Tongue (tissue), 2 donors: ENCODE data around the gene KLC1. TPM values are rescaled to one million over a fixed set of nuclear protein-coding genes. Genes with fewer than 3 reads are reported as not detected.
"Not testable (repeated sequence)": the region's sequence is repeated elsewhere in the genome, so short reads cannot be mapped to it uniquely, and the experiment has no call there.

Experiments
- DNase-seq: peaks from one replicate; pipeline ENCODE4 v3.0.0-alpha.2; 2015
- total RNA-seq: library from RNA; depleted of rRNA; stranded (reverse); fragments of >200 nt; gene quantifications from one replicate; pipeline ENCODE4 v1.2.3, GENCODE V29; 2014

The KLC1 gene
- total RNA-seq, 1 donor from 2014 or later: 273 TPM

GRCh38 chr14:103691655-103692054 is 62.6 kb downstream of the KLC1 start:
- DNase-seq: not testable (repeated sequence)

DNA sequence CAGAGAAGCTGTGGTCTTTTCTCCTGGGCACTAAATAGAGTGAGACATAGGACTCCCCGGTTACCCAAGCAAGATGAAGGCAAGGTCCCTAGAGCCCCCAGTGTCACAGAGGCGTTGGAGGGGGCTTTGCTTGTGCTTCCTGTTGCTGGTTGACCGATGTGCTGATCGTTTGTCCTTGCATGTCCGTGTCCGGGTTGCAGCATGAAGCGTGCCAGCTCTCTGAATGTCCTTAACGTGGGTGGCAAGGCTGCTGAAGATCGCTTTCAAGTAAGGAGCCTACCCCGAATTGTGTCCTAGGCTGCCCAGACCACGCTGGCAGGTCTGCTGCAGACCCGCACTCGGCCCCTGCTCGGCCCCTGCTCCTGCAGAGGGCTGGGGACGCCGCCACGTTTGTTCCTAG is 63.1 kb downstream of the KLC1 start:
- no peak for DNase-seq

- DNase-seq: no peak
Observed at GRCh38 chr14:103692871-103693270, 63.9 kb downstream of the KLC1 start.

GRCh38 chr14:103693515-103693914 is 64.5 kb downstream of the KLC1 start:
- no peak for DNase-seq

GRCh38 chr14:103694572-103695026 is 65.6 kb downstream of the KLC1 start:
- DNase-seq: no peak

DNA sequence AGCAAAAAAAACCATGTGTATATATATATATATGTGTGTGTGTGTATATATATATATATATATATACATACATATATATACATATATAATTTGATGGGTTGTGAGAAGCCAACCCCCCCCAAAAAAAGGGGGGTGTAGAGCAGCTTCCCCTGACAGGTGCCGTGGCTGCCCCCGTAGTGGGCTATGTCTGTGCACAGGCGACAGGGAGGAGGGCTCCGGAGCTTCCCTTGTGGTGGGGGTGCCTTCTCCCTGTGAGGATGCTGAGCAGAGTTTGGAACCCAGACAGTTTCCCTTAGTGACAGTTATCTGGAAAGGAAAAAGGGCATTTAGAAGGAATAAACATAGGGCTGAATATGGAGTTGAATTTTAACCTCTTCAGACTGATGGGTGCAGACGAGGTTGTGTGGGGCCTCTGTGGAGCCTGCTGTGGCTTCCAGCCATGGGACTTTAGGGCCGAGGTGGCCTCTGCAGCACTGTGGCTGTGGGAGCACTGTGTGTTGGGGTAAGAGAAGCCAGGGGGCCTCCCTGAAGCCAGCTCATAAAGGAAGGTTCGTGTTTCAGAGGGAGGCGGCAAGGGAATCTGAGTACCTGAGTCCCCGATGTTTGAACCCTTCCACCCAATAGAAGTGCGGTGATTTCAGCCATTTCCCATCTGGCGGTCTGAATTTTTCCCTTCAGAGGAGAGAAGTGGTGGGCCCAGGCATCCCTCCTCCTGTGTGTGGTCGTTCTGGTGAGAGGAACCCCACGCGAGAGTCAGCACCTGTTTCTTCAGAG is 66.5 kb downstream of the KLC1 start:
- no peak for DNase-seq

DNA sequence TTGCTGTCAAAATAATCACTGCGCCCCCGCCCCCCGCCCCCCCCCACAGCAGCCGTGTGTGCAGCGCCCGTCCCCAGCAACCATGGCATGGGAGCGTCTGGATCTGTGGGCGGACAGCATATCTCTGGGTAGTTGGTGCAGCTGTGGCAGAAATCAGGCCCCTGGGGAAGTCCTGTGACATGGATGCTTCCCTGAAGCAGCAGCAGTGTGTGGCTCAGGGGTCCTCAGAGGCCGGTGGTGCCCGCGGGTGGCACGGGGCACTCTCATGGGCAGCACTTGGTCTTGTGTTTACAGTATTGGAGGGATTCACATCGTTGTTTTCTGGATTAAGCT is 67.0 kb downstream of the KLC1 start:
- DNase-seq: peak; percentile 80

DNA sequence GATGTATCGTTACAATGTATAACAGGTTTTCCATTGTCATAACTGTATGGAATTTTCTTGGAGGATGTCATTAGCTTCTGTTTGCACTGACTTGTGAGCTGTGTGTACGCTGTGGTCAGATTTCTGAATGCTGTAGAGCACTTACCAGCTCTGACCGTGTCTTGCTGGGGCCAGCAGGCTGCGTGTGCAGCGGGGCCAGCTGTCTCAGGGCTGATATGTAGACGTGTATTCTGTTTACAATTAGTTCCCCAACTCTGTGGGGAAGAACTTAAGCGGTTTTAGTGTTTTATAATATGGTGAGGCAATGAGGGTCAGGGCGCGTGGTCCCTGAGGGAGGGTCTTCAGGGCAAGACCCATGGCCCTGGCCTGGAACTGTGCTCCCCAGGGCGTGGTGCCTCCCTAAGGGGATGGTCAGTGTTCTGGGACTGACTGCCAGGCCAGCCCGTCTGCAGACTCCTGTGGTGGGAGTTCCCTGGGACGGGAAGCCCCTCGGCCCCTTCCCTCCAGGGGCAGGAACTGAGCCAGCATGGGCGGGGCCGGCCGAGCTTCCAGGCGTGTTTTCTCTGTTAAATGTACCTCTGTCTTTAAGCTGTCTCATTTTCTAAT is 67.6 kb downstream of the KLC1 start:
- peak; percentile 86 for DNase-seq

GRCh38 chr14:103697206-103697602 is 68.2 kb downstream of the KLC1 start:
- no peak for DNase-seq

DNA sequence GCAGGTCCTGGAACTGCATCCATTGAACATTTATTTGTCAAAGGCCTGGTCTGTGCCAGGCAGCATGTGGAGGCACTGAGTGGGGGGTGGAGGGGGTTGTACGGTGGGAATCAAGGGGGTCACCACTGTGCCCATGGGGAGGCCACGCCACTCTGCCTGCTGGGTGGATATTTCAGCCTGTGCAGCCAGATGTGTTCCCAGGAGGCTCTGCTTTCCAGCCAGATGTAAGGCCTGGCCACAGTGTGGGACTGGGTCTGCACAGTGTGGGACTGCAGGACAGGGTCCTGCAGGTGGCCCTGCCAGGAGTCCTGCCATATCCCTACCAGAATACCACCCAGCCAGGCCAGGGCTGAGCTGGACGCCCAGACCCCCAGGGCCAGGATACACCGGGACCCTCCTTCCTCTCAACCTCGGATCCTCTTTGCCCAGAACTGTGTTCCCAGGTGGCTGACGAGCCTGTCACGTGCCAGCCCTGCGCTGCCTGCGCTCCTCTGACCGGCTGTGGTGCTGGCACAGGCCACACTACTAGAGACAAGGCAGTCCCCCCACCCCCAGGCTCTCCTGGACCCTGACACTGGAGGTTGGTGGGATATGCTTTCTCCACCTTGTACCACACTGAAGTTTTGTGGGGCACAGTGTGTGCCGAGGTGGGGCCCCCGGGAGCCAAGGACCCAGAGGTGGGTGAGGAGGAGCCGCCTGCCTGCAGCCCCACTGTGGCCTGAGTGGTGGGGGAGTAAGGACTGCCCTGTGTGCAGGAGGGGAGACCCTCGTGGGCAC is 68.8 kb downstream of the KLC1 start:
- DNase-seq: no peak

DNA sequence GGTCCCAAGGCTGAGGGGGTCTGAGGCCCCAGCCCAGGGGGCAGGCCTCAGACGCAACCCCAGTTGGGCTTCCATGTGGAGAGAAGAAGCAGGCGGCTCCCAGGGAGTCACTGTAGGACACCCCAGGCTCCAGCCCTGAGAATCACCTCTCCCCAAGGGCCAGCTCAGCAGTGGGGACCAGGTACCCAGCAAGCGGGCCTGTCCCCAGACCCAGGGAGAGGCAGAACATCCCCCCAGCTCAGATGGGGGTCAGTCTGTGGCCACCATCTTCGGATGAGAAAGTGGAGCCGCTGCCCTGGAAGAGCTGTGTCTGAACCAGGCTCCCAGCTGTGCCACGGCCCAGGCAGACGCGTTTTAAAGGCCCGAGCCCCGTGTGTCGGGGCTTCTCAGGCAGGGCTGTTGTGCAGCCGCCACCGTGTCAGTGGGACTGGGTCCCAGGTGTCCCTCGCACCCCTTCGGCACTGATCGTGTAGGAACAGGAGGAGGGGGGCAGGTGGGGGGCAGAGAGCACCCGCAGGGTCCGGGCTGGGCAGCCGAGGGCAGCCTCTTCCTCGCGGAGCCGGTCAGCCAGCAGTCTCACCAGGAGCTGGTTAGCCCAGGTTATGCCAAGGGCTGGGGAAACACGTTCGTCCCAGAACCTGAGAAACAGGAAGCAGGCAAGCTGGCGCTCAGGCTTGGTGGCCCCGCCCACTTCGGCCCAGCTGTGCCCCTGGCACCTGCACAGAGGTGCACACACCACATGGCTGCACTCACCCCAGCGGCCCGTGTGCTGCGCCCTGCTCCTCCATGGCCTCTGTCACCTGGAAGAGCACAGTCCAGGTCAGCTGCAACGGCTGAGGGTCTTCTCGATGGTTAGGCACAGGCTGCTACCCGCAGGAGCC is 69.6 kb downstream of the KLC1 start:
- no peak for DNase-seq

DNA sequence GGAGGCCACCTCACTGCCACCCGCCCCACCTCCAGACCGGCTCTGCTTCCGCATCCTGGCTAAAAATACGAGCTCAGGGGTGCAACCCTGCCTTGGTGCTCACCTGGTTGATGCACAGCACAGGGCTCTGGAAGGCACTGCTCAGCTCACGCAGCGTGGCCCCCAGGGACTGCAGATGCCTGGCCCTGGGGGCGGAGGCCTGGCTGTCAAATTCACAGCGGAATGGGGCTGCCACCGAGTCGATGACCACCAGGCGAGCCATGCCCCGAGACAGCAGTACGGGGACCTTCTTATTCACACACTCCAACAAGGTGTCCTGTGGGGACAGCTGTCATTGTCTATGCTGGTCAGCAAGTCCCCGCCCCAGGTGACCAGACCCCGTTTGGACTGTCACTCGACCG is 70.2 kb downstream of the KLC1 start:
- no peak for DNase-seq

DNA sequence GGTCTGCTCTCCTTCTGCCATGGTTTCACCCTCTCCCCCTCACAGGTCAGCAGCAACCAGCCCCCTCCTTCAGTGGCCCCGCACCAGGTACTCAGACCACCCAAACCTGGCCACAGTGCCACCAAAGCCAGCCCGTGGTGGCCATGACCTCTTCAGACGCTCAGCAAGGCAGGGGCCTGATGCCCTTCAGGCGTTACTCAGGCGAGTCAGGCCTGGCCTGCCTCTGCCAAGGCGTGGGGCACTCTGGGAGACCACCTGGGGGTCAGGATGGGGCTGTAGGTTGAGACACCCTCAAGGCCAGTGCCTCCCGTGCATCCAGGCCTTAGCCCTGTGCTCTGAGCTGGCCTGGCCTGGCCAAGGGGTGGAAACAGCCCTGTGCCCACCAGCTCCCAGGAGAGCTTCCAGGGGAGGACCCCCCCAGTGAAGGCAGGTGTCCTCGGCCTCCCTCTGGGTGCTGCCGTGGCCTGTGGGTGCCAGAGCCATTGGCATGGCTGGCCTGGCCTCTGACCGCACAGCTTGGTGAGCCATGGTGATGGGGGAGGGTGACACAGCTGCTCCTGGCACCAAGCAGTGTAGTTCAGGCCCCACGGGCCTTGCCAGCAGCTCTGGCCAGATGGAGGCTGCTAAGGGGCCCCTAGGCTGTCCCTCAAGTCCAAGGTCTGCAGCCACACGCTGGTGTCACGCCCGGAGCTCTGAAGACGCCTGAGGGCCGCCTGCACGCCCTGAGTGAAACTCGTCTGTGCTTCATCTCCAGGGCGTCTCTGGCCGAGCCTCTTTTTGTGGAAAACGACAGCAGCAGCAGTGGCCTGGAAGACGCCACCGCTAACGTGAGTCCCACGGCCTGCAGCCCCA is 71.1 kb downstream of the KLC1 start:
- DNase-seq: no peak

DNA sequence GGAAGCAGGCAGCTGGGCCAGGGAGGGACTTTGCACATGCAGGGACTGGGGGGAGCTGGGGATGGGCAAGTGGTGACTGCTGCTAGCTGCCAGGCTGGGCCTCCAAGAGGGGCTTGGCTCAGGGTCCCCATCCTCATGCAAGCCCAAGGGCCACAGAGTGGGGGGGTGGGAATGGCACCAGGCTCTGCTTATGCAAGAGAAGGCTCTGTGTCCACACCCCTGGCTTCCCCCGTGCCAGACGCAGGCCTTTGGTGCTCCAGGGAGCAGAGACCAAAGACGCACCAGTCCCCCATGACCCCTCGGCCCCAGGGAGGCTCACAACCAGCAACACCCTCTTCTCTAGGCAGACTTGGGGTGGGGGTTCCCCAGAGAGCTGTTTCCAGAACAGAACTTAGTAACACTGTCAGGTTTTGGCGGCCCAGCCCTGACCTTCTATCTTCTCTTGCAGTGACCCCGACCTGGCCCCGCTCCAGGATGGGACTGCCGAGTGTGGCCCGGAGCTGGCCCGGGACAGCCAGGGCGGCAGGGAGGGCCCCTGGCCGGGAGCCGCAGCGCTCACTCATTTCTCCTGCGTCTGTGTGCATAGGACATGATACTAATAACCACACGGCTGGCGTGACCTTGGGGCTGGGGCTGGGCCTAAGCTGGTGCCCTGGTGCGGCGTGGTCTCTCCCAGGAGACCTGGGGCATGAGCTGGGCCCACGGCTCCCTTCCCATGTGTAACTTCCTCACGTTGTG is 71.9 kb downstream of the KLC1 start:
- DNase-seq: no peak

- DNase-seq: no peak
Observed at GRCh38 chr14:103702095-103702494, 73.1 kb downstream of the KLC1 start.

GRCh38 chr14:103702497-103703432 is 73.8 kb downstream of the KLC1 start:
- no peak for DNase-seq

- DNase-seq: no peak
Observed at GRCh38 chr14:103703433-103704385, 74.7 kb downstream of the KLC1 start.

- DNase-seq: no peak
Observed at GRCh38 chr14:103704708-103705107, 75.7 kb downstream of the KLC1 start.
